Measurements from ENCODE around the gene NKAIN4. TPM values are rescaled to one million over a fixed set of nuclear protein-coding genes. Genes with fewer than 3 reads are reported as not detected.
"Not testable (repeated sequence)": the region's sequence is repeated elsewhere in the genome, so short reads cannot be mapped to it uniquely, and the experiment has no call there.

NKAIN4 gene
- total and polyA plus RNA-seq, 2 donors (not counting 1 experiment from before 2014, with no cell fraction given), result not detected

DNA sequence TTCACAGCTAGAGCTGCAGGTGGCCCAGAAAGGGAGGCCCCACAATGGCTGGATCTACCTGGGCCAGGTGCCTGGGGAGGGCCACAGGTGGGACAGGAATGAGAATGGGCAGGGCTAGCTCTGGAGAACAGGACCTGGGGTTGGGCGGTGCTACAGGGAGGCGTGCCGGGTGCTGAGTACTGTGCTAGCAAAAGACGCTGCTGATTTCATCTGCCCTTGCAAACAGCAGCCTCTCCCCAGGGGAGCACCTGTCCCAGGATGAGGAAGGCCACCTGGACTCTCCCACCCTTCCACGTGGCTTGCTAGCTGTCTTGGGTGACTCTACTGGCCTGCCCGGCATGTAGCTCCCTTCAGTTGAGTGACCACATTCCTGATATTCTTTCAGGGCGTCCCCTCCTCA is 31.7 kb downstream of the NKAIN4 start:
- no peak for DNase-seq
- no peaks in the 10 kb centered on the region for H3K4me1 ChIP-seq (ENCODE audit: control insufficient read depth in 2 of 2, insufficient read depth in 2 of 2, low read length in 2 of 2)
- no peaks in the 10 kb centered on the region for H4K20me1 ChIP-seq (ENCODE audit: control insufficient read depth, insufficient read depth, low read length, poor library complexity, severe bottlenecking)
- H3K9me3 Mint-ChIP-seq (ENCODE audit: insufficient read depth), result no peaks in the 10 kb centered on the region
- no peaks in the 10 kb centered on the region for H3K4me1 Mint-ChIP-seq
- H3K79me2 ChIP-seq (ENCODE audit: control insufficient read depth, insufficient read depth, low read length), result no peaks in the 10 kb centered on the region
- ChIA-PET CTCF (interaction anchor here (1.0 to 3.4 kb wide), 9 partner anchors 10 to 751 kb away, joined by 3 to 35 read pairs (median 6); partner anchors contain the start of gene BIRC7), POLR2A (no interaction called here)
- H3K9me3 ChIP-seq (ENCODE audit: control extremely low read depth in 1 of 3, control insufficient read depth in 2 of 3, insufficient read depth in 1 of 3, low read length in 2 of 3), result no peaks in the 10 kb centered on the region
- ATAC-seq (ENCODE audit: low read depth), result no peak
- no peak overlapping the region for H3K4me3 ChIP-seq (ENCODE audit: control extremely low read depth in 1 of 5, extremely low read depth in 1 of 5, insufficient read depth in 1 of 5, low read depth in 2 of 5, low read length in 4 of 5)
- intact Hi-C loops (cut with micrococcal nuclease), result no loop called here
- no peak overlapping the region for H3K4me2 ChIP-seq (replicated peaks; ENCODE audit: low read depth, low read length, poor library complexity, severe bottlenecking)
- H3K4me3 Mint-ChIP-seq, result no peak overlapping the region
- WGBS (ENCODE audit: insufficient coverage), result 81% methylated on average over 7 of the region's 7 CpGs
- H3K27me3 Mint-ChIP-seq, result peaks cover 11% of the 10 kb centered on the region
- TF ChIP-seq, protein P1, sequence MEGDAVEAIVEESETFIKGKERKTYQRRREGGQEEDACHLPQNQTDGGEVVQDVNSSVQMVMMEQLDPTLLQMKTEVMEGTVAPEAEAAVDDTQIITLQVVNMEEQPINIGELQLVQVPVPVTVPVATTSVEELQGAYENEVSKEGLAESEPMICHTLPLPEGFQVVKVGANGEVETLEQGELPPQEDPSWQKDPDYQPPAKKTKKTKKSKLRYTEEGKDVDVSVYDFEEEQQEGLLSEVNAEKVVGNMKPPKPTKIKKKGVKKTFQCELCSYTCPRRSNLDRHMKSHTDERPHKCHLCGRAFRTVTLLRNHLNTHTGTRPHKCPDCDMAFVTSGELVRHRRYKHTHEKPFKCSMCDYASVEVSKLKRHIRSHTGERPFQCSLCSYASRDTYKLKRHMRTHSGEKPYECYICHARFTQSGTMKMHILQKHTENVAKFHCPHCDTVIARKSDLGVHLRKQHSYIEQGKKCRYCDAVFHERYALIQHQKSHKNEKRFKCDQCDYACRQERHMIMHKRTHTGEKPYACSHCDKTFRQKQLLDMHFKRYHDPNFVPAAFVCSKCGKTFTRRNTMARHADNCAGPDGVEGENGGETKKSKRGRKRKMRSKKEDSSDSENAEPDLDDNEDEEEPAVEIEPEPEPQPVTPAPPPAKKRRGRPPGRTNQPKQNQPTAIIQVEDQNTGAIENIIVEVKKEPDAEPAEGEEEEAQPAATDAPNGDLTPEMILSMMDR (IDR thresholded peaks at IDR 0.05), result no peak
- TF ChIP-seq EZH2 (IDR thresholded peaks at IDR 0.05; ENCODE audit: borderline replicate concordance, insufficient read depth, low read depth, low read length, poor library complexity, severe bottlenecking), result no peak
- no peak overlapping the region for H3K9ac ChIP-seq (ENCODE audit: low read length)
- no peak overlapping the region for H3K27ac Mint-ChIP-seq
- no peak overlapping the region for H2AFZ ChIP-seq (ENCODE audit: insufficient read depth, low read depth, low read length, poor library complexity, severe bottlenecking)
- no peak overlapping the region for H3K27ac ChIP-seq (ENCODE audit: low read length in 2 of 2)
- peaks cover 0 to 7% (median 0%) of the 10 kb centered on the region in 4 experiments for H3K27me3 ChIP-seq (replicated peaks in 1 of 4; ENCODE audit: control extremely low read depth in 1 of 4, control insufficient read depth in 3 of 4, insufficient read depth in 4 of 4, low read length in 3 of 4)
- H3K36me3 ChIP-seq (replicated peaks in 1 of 2; ENCODE audit: control extremely low read depth in 1 of 2, control insufficient read depth in 1 of 2, extremely low read depth in 1 of 2, insufficient read depth in 2 of 2, low read length in 1 of 2), result no peaks in the 10 kb centered on the region

- H3K4me1 ChIP-seq (ENCODE audit: control insufficient read depth in 2 of 2, insufficient read depth in 2 of 2, low read length in 2 of 2); H3K9me3 ChIP-seq (ENCODE audit: control extremely low read depth in 1 of 3, control insufficient read depth in 2 of 3, insufficient read depth in 1 of 3, low read length in 2 of 3); H3K4me3 Mint-ChIP-seq; H4K20me1 ChIP-seq (ENCODE audit: control insufficient read depth, insufficient read depth, low read length, poor library complexity, severe bottlenecking); CTCF ChIA-PET; POLR2A ChIA-PET; H3K4me2 ChIP-seq (replicated peaks; ENCODE audit: low read depth, low read length, poor library complexity, severe bottlenecking); H3K27ac ChIP-seq (ENCODE audit: low read length in 2 of 2); H3K27ac Mint-ChIP-seq; H3K9me3 Mint-ChIP-seq (ENCODE audit: insufficient read depth); DNase-seq; H3K4me3 ChIP-seq (ENCODE audit: control extremely low read depth in 1 of 5, extremely low read depth in 1 of 5, insufficient read depth in 1 of 5, low read depth in 2 of 5, low read length in 4 of 5); H3K79me2 ChIP-seq (ENCODE audit: control insufficient read depth, insufficient read depth, low read length); H3K27me3 Mint-ChIP-seq; H3K4me1 Mint-ChIP-seq; intact Hi-C loops (cut with micrococcal nuclease); H2AFZ ChIP-seq (ENCODE audit: insufficient read depth, low read depth, low read length, poor library complexity, severe bottlenecking); H3K27me3 ChIP-seq (replicated peaks in 1 of 4; ENCODE audit: control extremely low read depth in 1 of 4, control insufficient read depth in 3 of 4, insufficient read depth in 4 of 4, low read length in 3 of 4); ATAC-seq (ENCODE audit: low read depth); H3K9ac ChIP-seq (ENCODE audit: low read length); H3K36me3 ChIP-seq (replicated peaks in 1 of 2; ENCODE audit: control extremely low read depth in 1 of 2, control insufficient read depth in 1 of 2, extremely low read depth in 1 of 2, insufficient read depth in 2 of 2, low read length in 1 of 2): not testable (repeated sequence)
- WGBS (ENCODE audit: insufficient coverage), result 91% methylated on average over 12 of the region's 12 CpGs
Observed at GRCh38 chr20:63221400-63222053, 32.7 kb downstream of the NKAIN4 start.
